Measurements from ENCODE around the gene ORAI3.

Gene ORAI3

DNA sequence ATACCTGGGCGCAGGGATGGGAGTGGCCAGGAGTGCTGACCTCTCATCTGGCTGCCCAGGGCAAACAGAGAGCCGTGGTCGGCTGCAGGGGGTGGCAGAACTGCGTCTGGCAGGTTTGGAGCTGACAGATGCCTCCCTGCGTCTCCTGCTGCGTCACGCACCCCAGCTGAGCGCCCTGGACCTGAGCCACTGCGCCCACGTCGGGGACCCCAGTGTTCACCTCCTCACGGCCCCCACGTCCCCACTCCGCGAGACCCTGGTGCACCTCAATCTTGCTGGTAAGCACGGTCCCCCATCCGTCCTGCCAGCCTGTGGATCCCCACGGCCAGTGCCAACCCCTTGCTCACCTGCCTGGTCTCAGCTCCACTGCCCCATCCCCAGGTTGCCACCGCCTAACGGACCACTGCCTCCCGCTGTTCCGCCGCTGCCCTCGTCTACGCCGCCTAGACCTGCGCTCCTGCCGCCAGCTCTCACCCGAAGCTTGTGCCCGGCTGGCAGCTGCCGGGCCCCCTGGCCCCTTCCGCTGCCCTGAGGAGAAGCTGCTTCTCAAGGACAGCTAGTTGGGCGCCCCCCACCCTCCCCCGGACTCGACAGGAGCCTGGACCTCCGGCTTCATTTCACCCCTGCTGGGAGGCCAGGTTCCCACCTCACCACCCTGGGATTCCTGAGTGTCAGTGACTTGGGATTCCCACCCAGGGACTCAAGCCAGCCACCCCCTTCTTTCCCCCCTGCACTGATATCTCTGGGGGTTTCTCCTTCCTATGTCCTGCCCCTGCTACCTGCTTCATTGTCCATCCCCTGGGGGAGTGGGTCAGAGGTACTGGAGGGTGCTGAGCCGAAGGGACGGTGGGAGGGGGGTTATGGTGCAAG, 2.0 kb upstream of the ORAI3 start:
- in situ Hi-C loops (cut with MboI; ENCODE audit: low sequenced_read_pairs), result no loop called here

DNA sequence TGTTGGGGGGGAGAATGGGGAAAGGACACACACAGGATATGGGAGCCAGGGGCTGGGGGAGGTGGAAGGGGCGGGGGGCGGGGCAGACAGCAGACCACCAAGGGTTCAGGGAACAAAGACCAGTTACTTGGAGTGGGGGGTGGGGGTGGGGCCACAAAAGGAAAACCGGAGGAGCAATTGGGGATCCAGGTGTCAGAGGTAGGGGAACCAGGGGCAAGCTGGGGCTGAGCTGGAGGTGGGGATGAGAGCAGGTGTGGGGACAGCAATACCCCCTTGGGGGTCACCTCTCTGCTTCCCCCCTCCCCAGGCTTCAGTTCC, 1.4 kb upstream of the ORAI3 start:
- in situ Hi-C loops (cut with MboI; ENCODE audit: low sequenced_read_pairs), result no loop called here

DNA sequence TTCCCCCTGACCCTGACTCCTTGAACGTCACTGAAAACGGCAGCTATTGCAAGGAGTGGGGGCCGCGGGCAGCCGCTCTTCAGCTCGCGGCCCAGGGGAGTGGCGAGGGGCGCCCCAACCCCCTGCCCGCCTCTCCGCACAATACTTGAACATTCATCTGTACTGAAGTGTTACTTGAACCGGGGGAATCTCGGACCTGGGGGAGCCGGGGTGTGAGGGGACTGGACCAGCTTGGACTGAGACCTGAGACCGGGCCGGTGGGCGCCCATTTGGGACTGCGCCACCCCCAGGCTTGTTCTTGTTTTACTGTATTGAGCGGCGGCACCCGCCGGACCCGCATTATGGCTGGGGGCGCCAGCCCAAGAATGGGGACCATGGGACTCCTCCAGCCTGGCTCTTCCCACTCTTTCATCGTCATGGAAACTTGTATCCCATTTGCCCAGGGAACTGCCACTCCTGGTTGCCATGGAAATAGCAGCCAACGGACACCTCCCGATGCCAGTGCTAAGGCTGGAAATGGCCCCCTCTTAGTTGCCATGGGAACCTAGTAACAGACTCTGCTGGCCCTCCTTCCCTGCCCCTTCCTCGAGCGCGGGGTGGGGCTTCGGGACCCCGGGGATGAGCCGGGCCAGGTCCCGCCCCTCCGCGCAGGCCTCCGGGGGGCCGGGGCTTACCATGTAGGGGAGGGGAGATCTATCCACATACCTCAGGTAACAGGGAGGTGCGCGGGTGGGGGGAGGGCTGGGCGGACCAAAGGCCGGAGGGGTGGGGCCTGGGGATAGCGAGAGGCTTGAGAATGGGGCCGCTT, 805 bp upstream of the ORAI3 start:
- in situ Hi-C loops (cut with MboI; ENCODE audit: low sequenced_read_pairs), result no loop called here

DNA sequence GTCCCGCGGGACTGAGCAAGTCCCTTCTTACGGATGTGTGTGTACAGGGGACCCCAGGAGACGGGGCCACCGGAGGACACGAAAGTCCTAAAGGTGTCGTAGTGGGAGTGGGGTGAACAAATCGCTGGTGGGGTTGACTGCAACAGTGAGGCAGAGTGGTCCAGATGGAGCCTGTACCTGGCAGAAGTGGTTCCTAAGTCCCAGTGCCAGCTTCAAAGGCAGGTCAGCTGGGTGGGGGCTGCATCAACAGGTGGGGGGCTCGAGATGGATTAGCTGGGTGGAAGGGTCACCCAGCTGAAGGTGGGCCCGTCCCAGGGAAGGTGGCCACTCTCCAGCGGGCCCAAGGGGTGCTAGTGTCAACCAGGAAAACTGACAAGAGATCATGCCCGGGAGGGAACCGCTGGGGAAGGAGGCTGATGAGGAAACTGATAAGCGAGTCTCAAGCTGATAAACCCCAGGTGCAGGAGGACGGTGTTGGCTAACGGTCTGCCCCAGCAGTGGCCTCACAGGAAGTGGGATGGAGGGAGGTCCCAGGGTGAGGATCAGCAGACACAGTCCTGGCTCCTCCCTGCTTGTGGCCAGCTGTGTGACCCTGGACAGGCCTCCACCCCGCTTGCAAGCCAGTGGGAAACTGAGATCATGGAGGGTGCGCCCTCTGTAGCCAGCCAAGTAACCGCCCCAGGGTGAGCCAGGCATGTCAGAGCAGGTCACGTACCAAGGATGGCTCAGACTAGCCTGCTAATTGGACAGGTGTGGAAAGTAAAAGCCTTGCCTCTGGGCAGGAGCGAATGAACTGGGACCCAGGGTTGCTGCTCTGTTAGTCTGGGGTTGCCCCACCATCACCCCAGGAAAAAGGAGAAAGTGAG, 1.0 kb downstream of the ORAI3 start:
- in situ Hi-C loops (cut with MboI; ENCODE audit: low sequenced_read_pairs), result loop anchor here (10.0 to 25.0 kb wide), 3 partner anchors 487 to 925 kb away; partner anchors contain the start of genes COX6A2, ZNF267 and ZNF843

DNA sequence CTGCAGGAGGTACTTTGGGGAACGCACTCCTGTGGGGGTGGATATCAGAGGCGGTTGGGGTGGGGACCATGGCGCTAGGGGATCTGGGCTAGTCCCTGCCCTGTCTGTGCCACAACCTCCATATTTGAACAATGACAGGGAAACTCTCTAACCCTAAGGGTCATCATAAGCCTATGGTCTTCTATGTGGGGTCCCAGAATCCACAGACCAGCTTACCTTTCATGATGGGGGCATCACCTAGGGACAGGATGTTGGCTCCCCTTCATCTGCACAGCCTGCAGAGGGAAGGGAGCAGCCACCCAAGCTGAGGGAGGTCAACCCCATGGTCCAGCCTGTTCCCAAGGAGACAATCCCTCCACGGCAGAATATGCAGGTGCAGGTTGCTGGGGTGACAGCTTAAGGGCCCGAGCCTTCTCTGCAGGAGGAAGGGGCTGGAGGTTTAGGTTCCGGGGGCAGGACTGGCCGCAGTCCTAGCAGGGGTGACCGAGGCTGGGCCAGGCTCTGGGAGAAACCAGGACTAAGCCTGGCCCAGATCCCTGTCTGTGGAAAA, 1.7 kb downstream of the ORAI3 start:
- in situ Hi-C loops (cut with MboI; ENCODE audit: low sequenced_read_pairs), result loop anchor here (10.0 to 25.0 kb wide), 3 partner anchors 487 to 924 kb away; partner anchors contain the start of genes COX6A2, ZNF267 and ZNF843

DNA sequence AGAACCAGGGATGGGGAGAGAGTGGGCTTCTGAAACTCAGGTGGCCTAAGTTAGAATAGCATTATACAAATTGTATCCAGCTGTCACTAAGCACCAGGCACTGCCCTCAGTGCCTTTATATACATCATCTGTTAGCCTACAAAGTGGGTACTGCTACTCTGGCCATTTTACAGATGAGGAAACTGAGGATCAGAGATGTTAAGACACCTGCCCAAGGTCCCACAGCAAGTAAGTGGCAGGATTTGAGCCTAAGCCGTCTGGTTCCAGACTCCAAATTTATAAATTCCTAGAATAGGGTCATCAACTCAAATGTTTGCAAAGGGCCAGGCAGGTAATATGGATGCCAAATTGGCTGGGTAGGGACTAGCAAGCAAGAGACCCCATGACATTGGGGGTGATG, 2.3 kb downstream of the ORAI3 start:
- in situ Hi-C loops (cut with MboI; ENCODE audit: low sequenced_read_pairs), result loop anchor here (10.0 to 25.0 kb wide), 3 partner anchors 486 to 924 kb away; partner anchors contain the start of genes COX6A2, ZNF267 and ZNF843

DNA sequence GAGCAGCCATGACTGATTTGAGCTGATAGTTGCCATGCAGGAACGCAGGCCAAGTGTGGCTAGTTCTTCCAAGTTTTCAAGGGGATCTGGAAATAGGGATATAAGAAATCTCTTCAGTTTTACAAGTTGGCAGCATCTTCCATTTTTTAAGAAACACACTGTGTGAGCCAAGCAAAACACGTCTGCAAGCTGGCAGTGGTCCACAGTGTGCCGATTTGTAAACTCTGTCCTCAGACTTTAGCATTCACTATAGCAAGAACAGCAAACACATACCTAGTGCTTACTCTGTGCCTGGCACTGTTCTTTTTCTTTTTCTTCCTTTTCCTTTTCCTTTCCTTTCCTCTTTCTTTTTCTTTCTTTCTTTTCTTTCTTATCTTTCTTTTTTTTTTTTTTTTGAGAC, 2.9 kb downstream of the ORAI3 start:
- in situ Hi-C loops (cut with MboI; ENCODE audit: low sequenced_read_pairs), result loop anchor here (10.0 to 25.0 kb wide), 3 partner anchors 486 to 923 kb away; partner anchors contain the start of genes COX6A2, ZNF267 and ZNF843

DNA sequence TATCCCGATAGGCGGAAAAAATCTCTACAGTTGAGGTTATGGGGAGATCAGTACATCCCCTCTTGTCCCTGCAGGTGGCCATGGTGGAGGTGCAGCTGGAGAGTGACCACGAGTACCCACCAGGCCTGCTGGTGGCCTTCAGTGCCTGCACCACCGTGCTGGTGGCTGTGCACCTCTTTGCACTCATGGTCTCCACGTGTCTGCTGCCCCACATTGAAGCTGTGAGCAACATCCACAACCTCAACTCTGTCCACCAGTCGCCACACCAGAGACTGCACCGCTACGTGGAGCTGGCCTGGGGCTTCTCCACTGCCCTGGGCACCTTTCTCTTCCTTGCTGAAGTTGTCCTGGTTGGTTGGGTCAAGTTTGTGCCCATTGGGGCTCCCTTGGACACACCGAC, 4.2 kb downstream of the ORAI3 start:
- in situ Hi-C loops (cut with MboI; ENCODE audit: low sequenced_read_pairs), result loop anchor here (10.0 to 25.0 kb wide), 3 partner anchors 484 to 922 kb away; partner anchors contain the start of genes COX6A2, ZNF267 and ZNF843

DNA sequence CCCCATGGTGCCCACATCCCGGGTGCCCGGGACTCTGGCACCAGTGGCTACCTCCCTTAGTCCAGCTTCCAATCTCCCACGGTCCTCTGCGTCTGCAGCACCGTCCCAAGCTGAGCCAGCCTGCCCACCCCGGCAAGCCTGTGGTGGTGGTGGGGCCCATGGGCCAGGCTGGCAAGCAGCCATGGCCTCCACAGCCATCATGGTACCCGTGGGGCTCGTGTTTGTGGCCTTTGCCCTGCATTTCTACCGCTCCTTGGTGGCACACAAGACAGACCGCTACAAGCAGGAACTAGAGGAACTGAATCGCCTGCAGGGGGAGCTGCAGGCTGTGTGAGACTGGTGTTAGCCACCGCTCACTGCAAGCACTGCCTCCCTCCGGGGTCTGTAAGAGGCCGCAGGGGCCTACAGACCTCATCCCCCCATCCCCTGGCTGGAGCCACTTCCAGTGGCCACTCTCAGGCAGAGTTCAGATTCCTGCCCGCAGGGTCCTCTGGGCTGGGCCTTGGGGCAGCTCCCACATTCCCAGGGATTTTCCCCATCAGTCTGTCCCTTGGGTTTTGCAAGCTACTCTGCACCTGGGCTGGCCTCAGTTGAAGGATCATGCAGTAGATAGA, 4.8 kb downstream of the ORAI3 start:
- in situ Hi-C loops (cut with MboI; ENCODE audit: low sequenced_read_pairs), result loop anchor here (10.0 to 25.0 kb wide), 3 partner anchors 484 to 921 kb away; partner anchors contain the start of genes COX6A2, ZNF267 and ZNF843

DNA sequence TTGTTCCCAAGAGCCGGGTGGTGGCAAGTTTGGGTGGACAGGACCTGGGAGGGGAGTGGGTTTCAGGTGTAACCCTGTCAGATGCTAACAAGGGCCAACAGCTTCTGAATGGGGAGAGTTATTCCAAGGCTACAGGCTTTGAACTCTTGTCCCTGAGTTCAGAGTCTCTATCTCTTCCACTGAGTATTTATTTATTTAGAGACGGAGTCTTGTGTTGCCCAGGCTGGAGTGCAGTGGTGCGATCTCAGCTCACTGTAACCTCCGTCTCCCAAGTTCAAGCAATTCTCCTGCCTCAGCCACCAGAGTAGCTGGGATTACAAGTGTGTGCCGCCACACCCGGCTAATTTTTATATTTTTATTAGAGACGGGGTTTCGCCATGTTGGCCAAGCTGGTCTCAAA, 6.1 kb downstream of the ORAI3 start:
- in situ Hi-C loops (cut with MboI; ENCODE audit: low sequenced_read_pairs), result loop anchor here (10.0 to 25.0 kb wide), 3 partner anchors 482 to 920 kb away; partner anchors contain the start of genes COX6A2, ZNF267 and ZNF843

DNA sequence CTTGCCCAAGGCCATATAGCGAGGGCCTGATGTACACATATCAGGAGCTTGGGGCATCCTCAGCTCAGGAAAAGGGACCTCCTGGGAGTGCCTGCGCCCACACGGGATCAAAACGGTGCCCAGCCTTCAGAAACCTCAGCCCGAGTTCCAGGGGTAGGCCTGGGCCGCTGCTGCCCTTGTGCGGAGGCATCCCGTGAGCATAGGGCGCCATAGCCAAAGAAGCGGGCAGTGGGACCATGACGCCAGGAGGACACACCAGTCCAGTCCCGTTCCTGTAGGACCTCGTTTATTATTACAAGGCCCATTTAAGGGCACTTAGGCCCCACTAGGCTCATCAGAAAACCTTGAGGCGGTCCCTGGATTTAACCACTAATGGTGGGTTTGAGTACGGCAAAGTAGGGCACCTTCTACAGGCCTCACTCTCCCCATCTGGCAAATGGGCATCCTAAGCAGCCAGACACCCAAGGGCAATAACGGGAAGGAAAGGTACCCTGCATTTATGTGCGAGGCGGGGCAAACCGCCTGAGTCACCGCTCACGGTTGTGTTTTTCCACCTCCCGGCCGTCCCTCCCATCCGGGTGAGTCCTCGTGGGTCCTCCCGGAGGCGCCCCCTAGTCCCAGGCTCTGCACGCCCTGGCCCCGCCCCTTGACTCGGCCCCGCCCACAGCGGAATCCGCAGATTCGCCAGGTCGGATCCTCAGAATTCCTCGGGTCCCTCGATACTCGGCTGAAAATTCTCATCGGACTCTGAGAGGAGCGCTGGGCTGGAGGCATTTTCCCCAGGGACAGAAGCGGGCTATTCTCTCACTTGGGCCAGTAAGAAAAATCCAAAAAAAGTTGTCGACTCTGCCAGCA, 8.0 kb downstream of the ORAI3 start:
- in situ Hi-C loops (cut with MboI; ENCODE audit: low sequenced_read_pairs), result loop anchor here (10.0 to 25.0 kb wide), 3 partner anchors 480 to 918 kb away; partner anchors contain the start of genes COX6A2, ZNF267 and ZNF843

DNA sequence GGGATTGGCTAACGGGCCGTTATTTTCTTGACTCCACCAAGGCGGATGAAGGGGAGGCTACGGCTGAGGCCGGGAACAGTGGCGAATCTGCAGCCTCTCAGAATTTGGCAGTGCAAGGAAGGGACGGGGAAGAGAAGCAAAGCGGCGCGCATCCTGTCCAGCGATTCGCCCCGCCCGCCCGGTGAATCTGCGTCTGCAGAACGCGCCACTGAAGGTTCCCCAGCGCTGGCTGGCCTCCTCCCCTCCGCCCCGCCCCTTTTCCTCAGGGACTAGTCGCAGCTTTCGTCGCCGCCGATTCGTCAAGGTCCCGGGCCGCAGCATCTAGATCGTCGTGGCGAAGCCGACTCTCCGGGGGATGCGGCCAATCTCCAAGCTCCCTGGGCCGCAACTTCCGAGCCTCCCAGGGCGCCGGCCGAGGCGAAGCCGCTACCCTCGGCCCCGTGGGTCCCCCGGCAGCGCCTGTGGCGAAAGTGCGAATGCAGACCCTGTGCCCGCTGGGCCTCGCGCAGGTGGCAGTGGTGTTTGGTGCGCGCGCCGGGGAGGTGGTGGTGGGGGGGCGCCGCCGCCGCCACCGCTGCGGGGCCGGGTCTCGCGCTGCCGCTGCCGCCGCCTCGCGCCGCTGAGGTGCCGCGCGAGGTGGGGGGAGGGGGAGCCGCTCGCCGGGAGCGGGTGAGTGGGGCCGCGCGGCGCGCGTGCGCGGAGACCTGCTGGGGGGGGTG, 8.7 kb downstream of the ORAI3 start, which contains the start of gene SETD1A:
Gene SETD1A (plus strand): TSS at position 299 of the 719 bp plus-strand sequence. CDS start 978 bp downstream, outside the sequence.
- in situ Hi-C loops (cut with MboI; ENCODE audit: low sequenced_read_pairs), result loop anchor here (10.0 to 25.0 kb wide), 3 partner anchors 480 to 917 kb away; partner anchors contain the start of genes COX6A2, ZNF267 and ZNF843

DNA sequence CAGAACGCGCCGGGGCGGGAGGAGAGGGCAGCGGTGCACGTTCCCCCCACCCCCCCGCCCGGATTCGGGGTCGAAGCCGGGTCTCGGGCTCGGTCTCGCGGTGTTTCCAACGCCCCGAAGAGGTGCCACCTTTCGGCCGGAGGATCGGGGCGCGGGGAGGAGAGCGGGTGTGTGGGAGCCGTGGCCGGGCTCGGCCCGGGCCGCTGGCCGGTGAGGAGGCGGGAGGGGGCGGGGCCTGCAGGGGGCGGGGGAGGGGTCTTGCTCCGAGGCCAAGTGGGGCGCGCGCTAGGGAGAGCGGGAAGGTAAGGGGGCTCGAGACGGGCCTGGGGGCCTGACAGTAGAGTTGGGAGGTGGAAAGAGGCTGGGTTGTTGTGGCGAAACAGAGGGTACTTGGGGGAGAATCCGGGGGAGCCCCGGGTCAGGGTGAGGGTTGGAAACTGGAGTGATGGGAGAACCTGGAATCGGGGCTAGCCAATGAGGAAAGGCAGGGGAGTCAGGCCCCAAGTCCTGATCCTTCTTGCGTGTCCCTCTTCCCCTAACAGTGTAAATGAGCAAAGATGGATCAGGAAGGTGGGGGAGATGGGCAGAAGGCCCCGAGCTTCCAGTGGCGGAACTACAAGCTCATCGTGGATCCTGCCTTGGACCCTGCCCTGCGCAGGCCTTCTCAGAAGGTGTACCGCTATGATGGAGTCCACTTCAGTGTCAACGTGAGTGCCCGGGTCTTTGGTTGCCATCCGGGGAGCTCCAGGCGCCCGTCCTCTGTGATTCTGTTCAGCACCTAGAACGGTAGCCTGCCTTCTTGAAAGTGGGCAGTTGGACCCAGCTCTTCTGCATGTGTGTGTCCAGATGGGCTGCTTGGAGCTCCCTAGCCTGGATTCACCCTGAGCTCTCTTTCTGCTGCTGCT, 9.6 kb downstream of the ORAI3 start:
- in situ Hi-C loops (cut with MboI; ENCODE audit: low sequenced_read_pairs), result loop anchor here (10.0 to 25.0 kb wide), 3 partner anchors 479 to 916 kb away; partner anchors contain the start of genes COX6A2, ZNF267 and ZNF843

DNA sequence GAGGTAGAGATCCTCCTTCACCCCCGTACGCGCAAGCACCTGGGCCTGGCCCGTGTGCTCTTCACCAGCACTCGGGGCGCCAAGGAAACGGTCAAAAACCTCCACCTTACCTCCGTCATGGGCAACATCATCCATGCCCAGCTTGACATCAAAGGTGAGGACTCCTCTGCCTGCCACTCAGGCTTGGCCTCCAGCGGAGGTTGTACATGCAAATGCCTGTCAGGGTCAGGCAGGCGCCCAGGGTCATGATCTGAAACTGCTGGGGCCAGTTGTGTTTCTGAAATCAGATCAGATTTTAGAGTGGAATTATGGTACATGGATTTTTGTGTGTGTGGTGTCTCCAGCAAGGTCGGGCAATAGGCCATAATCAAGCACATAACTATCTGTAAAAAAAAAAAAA, 12.5 kb downstream of the ORAI3 start:
- in situ Hi-C loops (cut with MboI; ENCODE audit: low sequenced_read_pairs), result loop anchor here (25.0 kb wide), 2 partner anchors 476 to 751 kb away; partner anchors contain the start of genes COX6A2 and ZNF843

DNA sequence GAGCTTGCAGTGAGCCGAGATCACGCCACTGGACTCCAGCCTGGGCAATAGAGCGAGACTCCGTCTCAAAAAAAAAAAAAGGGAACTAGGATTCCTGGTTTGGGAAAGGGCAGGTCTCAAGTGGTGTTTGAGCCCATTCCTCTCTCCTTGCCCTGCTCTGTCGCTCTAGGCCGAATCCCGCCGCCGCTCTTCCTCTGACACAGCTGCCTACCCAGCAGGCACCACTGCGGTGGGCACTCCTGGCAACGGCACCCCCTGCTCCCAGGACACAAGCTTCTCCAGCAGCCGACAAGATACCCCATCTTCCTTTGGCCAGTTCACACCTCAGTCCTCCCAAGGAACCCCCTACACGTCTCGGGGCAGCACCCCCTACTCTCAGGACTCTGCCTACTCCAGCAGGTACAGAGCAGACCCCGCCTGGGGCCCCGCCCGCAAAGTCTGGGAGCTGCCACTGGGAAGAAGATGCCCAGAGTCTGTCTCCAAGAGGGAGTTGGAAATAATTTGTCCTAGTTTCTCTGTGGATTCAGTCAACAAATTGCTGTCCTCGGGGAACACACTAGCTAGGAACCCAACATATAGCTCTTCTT, 15.2 kb downstream of the ORAI3 start:
- in situ Hi-C loops (cut with MboI; ENCODE audit: low sequenced_read_pairs), result loop anchor here (25.0 kb wide), 2 partner anchors 473 to 748 kb away; partner anchors contain the start of genes COX6A2 and ZNF843

All from HL-60/S4 treated with retinoic acid at 250 ng/mL for 4 days and 3 days (cell line).